GM10266 (cell line): ENCODE results near the gene VAPB.
A peak's percentile ranks its signal among the peaks of the same experiment; 100 is the strongest.

Experiments used
- DNase-seq: peaks from one replicate; pipeline ENCODE4 v3.0.0; 2012; ENCODE audit errors: extremely low spot score
- CTCF ChIP-seq: IDR thresholded peaks from 2 replicates; pipeline ENCODE4 v1.5.1; 2012; ENCODE audit warnings: mild to moderate bottlenecking, low read depth; ENCODE audit not compliant: control insufficient read depth, insufficient read depth; ENCODE audit errors: missing control alignments

Gene VAPB

GRCh38 chr20:58480551-58481336, 91.7 kb downstream of the VAPB start:
- TF ChIP-seq CTCF = no peak
- DNase-seq = no peak

- DNase-seq = peak; percentile 63
- no peak for TF ChIP-seq CTCF
These were observed 92.5 kb downstream of the VAPB start for GRCh38 chr20:58481481-58482021.

GRCh38 chr20:58482416-58482815, 93.4 kb downstream of the VAPB start:
- no peak for DNase-seq
- TF ChIP-seq CTCF = no peak

GRCh38 chr20:58483051-58483450, 94.0 kb downstream of the VAPB start:
- TF ChIP-seq CTCF = no peak
- no peak for DNase-seq

- no peak for DNase-seq
- TF ChIP-seq CTCF = no peak
These were observed 94.4 kb downstream of the VAPB start for GRCh38 chr20:58483470-58483869.

- TF ChIP-seq CTCF = no peak
- DNase-seq = no peak
These were observed 96.4 kb downstream of the VAPB start for GRCh38 chr20:58485393-58485792.

GRCh38 chr20:58486207-58486606, 97.2 kb downstream of the VAPB start:
- no peak for DNase-seq
- no peak for TF ChIP-seq CTCF
